ENCODE results near the gene TMEM259.

TMEM259 gene

DNA sequence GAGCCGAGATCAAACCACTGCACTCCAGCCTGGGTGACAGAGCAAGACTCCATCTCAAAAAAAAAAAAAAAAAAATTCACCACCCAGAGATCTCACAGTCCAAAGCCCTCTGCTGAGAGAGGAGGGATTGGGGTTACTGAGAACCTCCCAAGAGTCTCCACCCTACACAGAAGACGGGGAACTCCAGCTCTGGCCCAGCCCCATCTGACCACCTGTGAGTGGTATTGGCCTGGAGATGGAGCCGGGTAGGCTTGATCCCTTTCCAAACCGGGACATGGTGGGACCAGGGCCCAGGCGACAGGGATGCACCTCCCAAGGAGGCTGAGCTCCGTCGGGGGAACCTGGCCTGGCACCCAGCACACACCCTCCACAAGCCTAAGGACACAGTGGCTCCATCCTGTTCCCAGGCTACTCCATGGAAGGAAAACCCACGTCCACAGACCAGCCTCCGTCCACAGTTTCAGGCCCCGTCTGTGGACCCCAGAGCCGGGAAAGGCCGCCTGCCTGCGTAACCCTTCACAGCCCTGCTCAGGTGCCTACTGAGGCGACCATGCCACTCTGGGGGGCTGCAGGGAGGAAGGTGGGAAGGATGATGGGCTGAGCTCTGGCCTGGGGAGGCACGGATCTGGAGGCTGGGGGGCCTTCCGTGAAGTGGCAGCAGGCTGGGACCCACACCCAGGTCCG, 1.8 kb downstream of the TMEM259 start:
- Histone ChIP-seq H3K4me1 (peaks cover 32% of the 10 kb centered on the region), H3K27me3 (ENCODE audit: control insufficient read depth, insufficient read depth, low read length) (no peaks in the 10 kb centered on the region), H3K4me2 (ENCODE audit: low read length) (peak overlapping the region; percentile 95), H3K36me3 (ENCODE audit: control insufficient read depth, insufficient read depth, low read length) (no peaks in the 10 kb centered on the region), H2AFZ (no peak overlapping the region), H3K4me3 (ENCODE audit: low read depth, low read length) (peak overlapping the region; percentile 93), H3K9ac (no peak overlapping the region), H3K27ac (no peak overlapping the region), H3K9me3 (ENCODE audit: control insufficient read depth, low read length) (no peaks in the 10 kb centered on the region), H3K79me2 (peaks cover 49% of the 10 kb centered on the region)
- TF ChIP-seq, protein P1, sequence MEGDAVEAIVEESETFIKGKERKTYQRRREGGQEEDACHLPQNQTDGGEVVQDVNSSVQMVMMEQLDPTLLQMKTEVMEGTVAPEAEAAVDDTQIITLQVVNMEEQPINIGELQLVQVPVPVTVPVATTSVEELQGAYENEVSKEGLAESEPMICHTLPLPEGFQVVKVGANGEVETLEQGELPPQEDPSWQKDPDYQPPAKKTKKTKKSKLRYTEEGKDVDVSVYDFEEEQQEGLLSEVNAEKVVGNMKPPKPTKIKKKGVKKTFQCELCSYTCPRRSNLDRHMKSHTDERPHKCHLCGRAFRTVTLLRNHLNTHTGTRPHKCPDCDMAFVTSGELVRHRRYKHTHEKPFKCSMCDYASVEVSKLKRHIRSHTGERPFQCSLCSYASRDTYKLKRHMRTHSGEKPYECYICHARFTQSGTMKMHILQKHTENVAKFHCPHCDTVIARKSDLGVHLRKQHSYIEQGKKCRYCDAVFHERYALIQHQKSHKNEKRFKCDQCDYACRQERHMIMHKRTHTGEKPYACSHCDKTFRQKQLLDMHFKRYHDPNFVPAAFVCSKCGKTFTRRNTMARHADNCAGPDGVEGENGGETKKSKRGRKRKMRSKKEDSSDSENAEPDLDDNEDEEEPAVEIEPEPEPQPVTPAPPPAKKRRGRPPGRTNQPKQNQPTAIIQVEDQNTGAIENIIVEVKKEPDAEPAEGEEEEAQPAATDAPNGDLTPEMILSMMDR (IDR thresholded peaks at IDR 0.05), result no peak

DNA sequence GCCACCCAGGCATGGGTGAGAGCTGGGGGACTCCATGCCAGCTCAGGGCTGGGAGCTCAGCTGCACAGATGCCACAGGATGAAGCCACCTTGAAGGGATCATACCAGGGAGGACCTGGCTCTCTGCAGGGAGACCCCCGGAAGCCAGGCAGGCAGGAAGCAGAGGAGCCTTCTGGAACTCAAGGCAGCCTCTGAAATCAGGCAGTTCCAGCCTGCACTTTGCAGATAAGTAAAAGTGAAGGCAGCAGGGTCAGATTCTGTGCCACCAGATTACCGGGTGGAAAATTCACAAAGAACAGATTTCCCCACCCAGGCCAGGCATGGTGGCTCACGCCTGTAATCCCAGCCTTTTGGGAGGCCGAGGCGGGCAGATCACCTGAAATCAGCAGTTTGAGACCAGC, 2.5 kb downstream of the TMEM259 start:
- peaks cover 32% of the 10 kb centered on the region for H3K4me1 ChIP-seq
- no peaks in the 10 kb centered on the region for H3K36me3 ChIP-seq (ENCODE audit: control insufficient read depth, insufficient read depth, low read length)
- peaks cover 54% of the 10 kb centered on the region for H3K79me2 ChIP-seq
- H3K4me3 ChIP-seq (ENCODE audit: low read depth, low read length), result no peak overlapping the region
- H3K9ac ChIP-seq, result no peak overlapping the region
- no peak overlapping the region for H3K4me2 ChIP-seq (ENCODE audit: low read length)
- H2AFZ ChIP-seq, result no peak overlapping the region
- TF ChIP-seq, protein P1 (IDR thresholded peaks at IDR 0.05), result no peak
- no peak overlapping the region for H3K27ac ChIP-seq
- no peaks in the 10 kb centered on the region for H3K27me3 ChIP-seq (ENCODE audit: control insufficient read depth, insufficient read depth, low read length)
- no peaks in the 10 kb centered on the region for H3K9me3 ChIP-seq (ENCODE audit: control insufficient read depth, low read length)

DNA sequence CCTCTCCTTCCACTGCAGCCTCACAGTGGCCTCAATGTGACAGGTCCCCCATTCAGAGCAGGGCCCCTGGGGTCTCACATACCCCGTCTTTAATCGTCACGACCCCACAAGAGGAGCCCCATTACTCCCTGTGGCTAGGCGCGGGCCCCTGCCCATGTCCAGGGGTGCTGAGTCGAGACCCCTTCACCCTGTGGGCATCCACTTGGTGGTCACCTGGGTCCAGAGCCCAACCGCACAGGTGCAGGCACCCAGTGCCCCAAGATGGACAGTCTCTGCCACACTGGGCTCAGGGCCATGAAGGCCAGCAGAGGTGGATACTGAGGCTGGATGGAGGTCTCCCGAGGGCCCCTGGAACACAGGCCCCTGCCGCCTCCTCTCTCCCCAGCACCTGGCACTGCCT, 3.0 kb downstream of the TMEM259 start:
- no peaks in the 10 kb centered on the region for H3K9me3 ChIP-seq (ENCODE audit: control insufficient read depth, low read length)
- H3K9ac ChIP-seq, result no peak overlapping the region
- TF ChIP-seq, protein P1 (IDR thresholded peaks at IDR 0.05), result no peak
- H3K27ac ChIP-seq, result no peak overlapping the region
- H3K4me2 ChIP-seq (ENCODE audit: low read length), result peak overlapping the region; percentile 56
- H3K79me2 ChIP-seq, result peaks cover 54% of the 10 kb centered on the region
- H2AFZ ChIP-seq, result no peak overlapping the region
- no peaks in the 10 kb centered on the region for H3K27me3 ChIP-seq (ENCODE audit: control insufficient read depth, insufficient read depth, low read length)
- H3K36me3 ChIP-seq (ENCODE audit: control insufficient read depth, insufficient read depth, low read length), result no peaks in the 10 kb centered on the region
- no peak overlapping the region for H3K4me3 ChIP-seq (ENCODE audit: low read depth, low read length)
- H3K4me1 ChIP-seq, result peaks cover 32% of the 10 kb centered on the region

DNA sequence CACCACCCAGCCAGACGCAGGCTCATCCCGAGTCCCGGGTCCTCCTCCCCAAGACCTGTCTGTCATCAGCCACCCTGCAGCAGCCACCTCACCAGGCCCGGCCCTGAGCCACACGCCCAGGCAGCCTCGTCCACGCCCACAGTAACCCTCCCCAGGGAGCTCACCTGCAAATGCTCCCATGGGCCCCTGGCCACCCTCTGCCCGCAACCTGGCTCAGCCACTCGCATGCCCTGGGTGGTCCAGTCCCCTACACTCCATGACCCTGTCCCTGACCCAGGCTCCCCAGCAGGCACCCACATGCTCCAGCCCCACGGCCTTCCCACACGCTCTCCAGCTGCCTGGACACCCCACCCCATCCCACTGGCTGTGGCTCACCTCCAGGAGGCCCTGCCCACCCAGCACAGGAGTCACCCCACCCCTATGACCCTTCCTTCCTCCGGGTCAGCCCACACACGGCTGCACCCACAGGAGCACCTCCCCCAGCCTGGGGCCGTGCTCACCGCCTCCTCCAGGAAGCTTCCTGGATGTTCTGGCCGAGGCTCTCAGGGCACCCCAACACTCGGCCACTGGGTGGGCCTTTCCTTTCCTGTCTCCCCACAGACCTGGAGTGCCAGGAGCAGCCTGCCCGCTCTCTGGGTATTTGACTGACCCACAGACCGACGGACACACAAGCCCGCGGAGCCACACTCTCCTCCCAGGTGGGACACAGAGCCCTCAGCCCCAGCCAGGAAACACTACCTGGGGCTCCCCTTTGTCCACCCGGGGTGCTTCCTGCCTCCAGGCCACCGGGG, 3.6 kb downstream of the TMEM259 start:
- Histone ChIP-seq H3K9me3 (ENCODE audit: control insufficient read depth, low read length) (no peaks in the 10 kb centered on the region), H3K9ac (no peak overlapping the region), H3K4me2 (ENCODE audit: low read length) (peak overlapping the region; percentile 56), H3K36me3 (ENCODE audit: control insufficient read depth, insufficient read depth, low read length) (no peaks in the 10 kb centered on the region), H3K27ac (peak overlapping the region; percentile 44), H2AFZ (no peak overlapping the region), H3K4me3 (ENCODE audit: low read depth, low read length) (peak overlapping the region; percentile 16), H3K79me2 (peaks cover 54% of the 10 kb centered on the region), H3K4me1 (peaks cover 32% of the 10 kb centered on the region), H3K27me3 (ENCODE audit: control insufficient read depth, insufficient read depth, low read length) (no peaks in the 10 kb centered on the region)
- TF ChIP-seq, protein P1 (IDR thresholded peaks at IDR 0.05), result no peak
